Measurements from ENCODE around the gene TWNK. TPM values are rescaled to one million over a fixed set of nuclear protein-coding genes. Genes with fewer than 3 reads are reported as not detected.

Gene TWNK
- total RNA-seq, 1 donor from 2014 or later, result 11.5 TPM

GRCh38 chr10:100984672-100985177 lies 2.6 kb upstream of the TWNK start:
- no peaks in the 10 kb centered on the region for H3K9me3 ChIP-seq
- H3K27ac ChIP-seq, result no peak overlapping the region
- no peak overlapping the region for H3K4me3 ChIP-seq
- H3K27me3 ChIP-seq, result no peaks in the 10 kb centered on the region
- peaks cover 33 to 38% of the 10 kb centered on the region in 2 donors for H3K36me3 ChIP-seq
- DNase-seq (ENCODE audit: low spot score in 2 of 2), result no peak
- peaks cover 9 to 16% of the 10 kb centered on the region in 2 donors for H3K4me1 ChIP-seq
- TF ChIP-seq CTCF (IDR thresholded peaks at IDR 0.05), result no peak
- intact Hi-C loops (cut with DNase I), result no loop called here

GRCh38 chr10:100985336-100985735 lies 2.0 kb upstream of the TWNK start:
- TF ChIP-seq CTCF (IDR thresholded peaks at IDR 0.05), result no peak
- intact Hi-C loops (cut with DNase I), result no loop called here

GRCh38 chr10:100986623-100986951 lies 756 bp upstream of the TWNK start:
- Histone ChIP-seq H3K27me3 (no peaks in the 10 kb centered on the region), H3K27ac (peak overlapping the region; percentile 64), H3K4me3 (peak overlapping the region; percentile 84 to 90), H3K36me3 (peaks cover 23 to 35% of the 10 kb centered on the region in 2 donors), H3K4me1 (peaks cover 9 to 16% of the 10 kb centered on the region in 2 donors), H3K9me3 (no peaks in the 10 kb centered on the region)
- no peak for DNase-seq (ENCODE audit: low spot score in 2 of 2)
- intact Hi-C loops (cut with DNase I), result no loop called here
- no peak for TF ChIP-seq CTCF (IDR thresholded peaks at IDR 0.05)

More at GRCh38 chr10:100985336-100985735, 2.0 kb upstream of the TWNK start:
- H3K36me3 ChIP-seq, result peaks cover 29 to 35% of the 10 kb centered on the region in 2 donors
- H3K27me3 ChIP-seq, result no peaks in the 10 kb centered on the region
- no peak overlapping the region for H3K27ac ChIP-seq
- H3K4me1 ChIP-seq, result peaks cover 9 to 16% of the 10 kb centered on the region in 2 donors
- H3K4me3 ChIP-seq, result no peak overlapping the region
- no peak for DNase-seq (ENCODE audit: low spot score in 2 of 2)
- no peaks in the 10 kb centered on the region for H3K9me3 ChIP-seq

- intact Hi-C loops (cut with DNase I), result no loop called here
- no peak for DNase-seq (ENCODE audit: low spot score in 2 of 2)
- H3K4me3 ChIP-seq, result peak overlapping the region; percentile 84 to 90
- no peaks in the 10 kb centered on the region for H3K9me3 ChIP-seq
- H3K27ac ChIP-seq, result peak overlapping the region; percentile 64
- H3K4me1 ChIP-seq, result peaks cover 9 to 16% of the 10 kb centered on the region in 2 donors
- peaks cover 18 to 30% of the 10 kb centered on the region in 2 donors for H3K36me3 ChIP-seq
- H3K27me3 ChIP-seq, result no peaks in the 10 kb centered on the region
- TF ChIP-seq CTCF (IDR thresholded peaks at IDR 0.05), result no peak
Measured at GRCh38 chr10:100987685-100988049, 324 bp downstream of the TWNK start.

GRCh38 chr10:100988166-100988565 lies 823 bp downstream of the TWNK start:
- Histone ChIP-seq H3K36me3 (peaks cover 17 to 25% of the 10 kb centered on the region in 2 donors), H3K27ac (no peak overlapping the region), H3K4me3 (peak overlapping the region; percentile 84 to 90), H3K4me1 (peaks cover 9 to 16% of the 10 kb centered on the region in 2 donors), H3K27me3 (no peaks in the 10 kb centered on the region), H3K9me3 (no peaks in the 10 kb centered on the region)
- no peak for TF ChIP-seq CTCF (IDR thresholded peaks at IDR 0.05)
- DNase-seq (ENCODE audit: low spot score in 2 of 2), result no peak
- intact Hi-C loops (cut with DNase I), result no loop called here

GRCh38 chr10:100989088-100989487 lies 1.7 kb downstream of the TWNK start:
- Histone ChIP-seq H3K27me3 (no peaks in the 10 kb centered on the region), H3K27ac (no peak overlapping the region), H3K4me1 (peaks cover 9 to 16% of the 10 kb centered on the region in 2 donors), H3K9me3 (no peaks in the 10 kb centered on the region), H3K36me3 (peaks cover 18 to 25% of the 10 kb centered on the region in 2 donors), H3K4me3 (no peak overlapping the region)
- TF ChIP-seq CTCF (IDR thresholded peaks at IDR 0.05), result no peak
- DNase-seq (ENCODE audit: low spot score in 2 of 2), result no peak
- intact Hi-C loops (cut with DNase I), result no loop called here

Data from ascending aorta (tissue), 2 donors.